ENCODE measurements around the gene PDLIM5.

Gene PDLIM5

GRCh38 chr4:94523033-94523580, 71.4 kb downstream of the PDLIM5 start:
- in situ Hi-C loops (cut with MboI; ENCODE audit: low sequenced_read_pairs), result no loop called here

GRCh38 chr4:94523617-94524016, 71.9 kb downstream of the PDLIM5 start:
- in situ Hi-C loops (cut with MboI; ENCODE audit: low sequenced_read_pairs), result no loop called here

- in situ Hi-C loops (cut with MboI; ENCODE audit: low sequenced_read_pairs), result no loop called here
Observed at GRCh38 chr4:94525993-94526728, 74.4 kb downstream of the PDLIM5 start.

- in situ Hi-C loops (cut with MboI; ENCODE audit: low sequenced_read_pairs), result no loop called here
Observed at GRCh38 chr4:94527556-94528233, 76.0 kb downstream of the PDLIM5 start.

GRCh38 chr4:94528792-94529451, 77.2 kb downstream of the PDLIM5 start:
- in situ Hi-C loops (cut with MboI; ENCODE audit: low sequenced_read_pairs), result no loop called here

- in situ Hi-C loops (cut with MboI; ENCODE audit: low sequenced_read_pairs), result no loop called here
Observed at GRCh38 chr4:94530073-94530472, 78.3 kb downstream of the PDLIM5 start.

GRCh38 chr4:94531991-94532789, 80.4 kb downstream of the PDLIM5 start:
- in situ Hi-C loops (cut with MboI; ENCODE audit: low sequenced_read_pairs), result no loop called here

GRCh38 chr4:94533405-94534223, 81.9 kb downstream of the PDLIM5 start:
- in situ Hi-C loops (cut with MboI; ENCODE audit: low sequenced_read_pairs), result no loop called here

- in situ Hi-C loops (cut with MboI; ENCODE audit: low sequenced_read_pairs), result no loop called here
Observed at GRCh38 chr4:94534401-94535312, 82.9 kb downstream of the PDLIM5 start.

GRCh38 chr4:94536049-94536448, 84.3 kb downstream of the PDLIM5 start:
- in situ Hi-C loops (cut with MboI; ENCODE audit: low sequenced_read_pairs), result no loop called here

GRCh38 chr4:94536649-94537469, 85.1 kb downstream of the PDLIM5 start:
- in situ Hi-C loops (cut with MboI; ENCODE audit: low sequenced_read_pairs), result no loop called here

- in situ Hi-C loops (cut with MboI; ENCODE audit: low sequenced_read_pairs), result no loop called here
Observed at GRCh38 chr4:94537921-94538628, 86.3 kb downstream of the PDLIM5 start.

- in situ Hi-C loops (cut with MboI; ENCODE audit: low sequenced_read_pairs), result no loop called here
Observed at GRCh38 chr4:94540476-94540875, 88.7 kb downstream of the PDLIM5 start.

GRCh38 chr4:94544811-94545210, 93.1 kb downstream of the PDLIM5 start:
- in situ Hi-C loops (cut with MboI; ENCODE audit: low sequenced_read_pairs), result no loop called here

- in situ Hi-C loops (cut with MboI; ENCODE audit: low sequenced_read_pairs), result no loop called here
Observed at GRCh38 chr4:94545296-94545695, 93.6 kb downstream of the PDLIM5 start.

GRCh38 chr4:94546949-94547348, 95.2 kb downstream of the PDLIM5 start:
- in situ Hi-C loops (cut with MboI; ENCODE audit: low sequenced_read_pairs), result no loop called here

GRCh38 chr4:94548571-94548970, 96.8 kb downstream of the PDLIM5 start:
- in situ Hi-C loops (cut with MboI; ENCODE audit: low sequenced_read_pairs), result no loop called here

- in situ Hi-C loops (cut with MboI; ENCODE audit: low sequenced_read_pairs), result no loop called here
Observed at GRCh38 chr4:94550352-94550751, 98.6 kb downstream of the PDLIM5 start.
